Prostate gland (tissue), 2 donors: ENCODE results near the gene KREMEN1. TPM values are rescaled to one million over a fixed set of nuclear protein-coding genes. Genes with fewer than 3 reads are reported as not detected.

Experiments used
- DNase-seq: peaks from one replicate; pipeline ENCODE4 v3.0.0-alpha.2; 2019; ENCODE audit warnings: low spot score
- H3K27ac ChIP-seq, 2 donors: fragments of 200-600 bp; sonication (generic); 2 replicates each; pipeline ENCODE4 v1.5.1; 2017 to 2019
- H3K27me3 ChIP-seq: fragments of 200-600 bp; sonication (generic); replicated peaks from 2 replicates; pipeline ENCODE4 v1.5.1; 2019; ENCODE audit not compliant: insufficient read depth
- H3K36me3 ChIP-seq, 2 donors: fragments of 200-600 bp; sonication (generic); 1 replicate in 1 of 2; 2 replicates in 1 of 2; pipeline versions ENCODE4 v1.5.1 to v1.8.1; 2017 to 2019
- H3K4me1 ChIP-seq: fragments of 200-600 bp; sonication (generic); replicated peaks from 2 replicates; pipeline ENCODE4 v1.5.1; 2019
- H3K4me3 ChIP-seq, 2 donors: fragments of 200-600 bp; sonication (generic); 2 replicates each; pipeline ENCODE4 v1.5.1; 2017 to 2019
- H3K9me3 ChIP-seq: fragments of 200-600 bp; sonication (generic); 2 replicates; pipeline ENCODE4 v1.5.1; 2017
- POLR2A ChIP-seq: fragments of 450-650 bp; IDR thresholded peaks from one replicate; pipeline ENCODE4 v1.6.1; 2016; ENCODE audit warnings: antibody characterized with exemption, mild to moderate bottlenecking
- POLR2AphosphoS5 ChIP-seq: sonication (generic); formaldehyde crosslinking; IDR thresholded peaks from one replicate; pipeline ENCODE4 v1.6.1; 2017; ENCODE audit warnings: antibody characterized with exemption
- WGBS: methylation state at CpG from one replicate; pipeline ENCODE4 v1.1.5; 2018; 5-methylcytosine and 5-hydroxymethylcytosine counted together
- intact Hi-C: fragments of 100-400 bp; cut with DNase I; formaldehyde crosslinking; loops from one replicate; pipeline ENCODE4 v1.14.2; 2022
- total RNA-seq, 2 donors: library from RNA; depleted of rRNA; stranded (reverse); fragments of >200 nt; gene quantifications; one replicate each; pipeline ENCODE4 v1.1.0, GENCODE V29; 2016
- TF ChIP-seq, protein P1 (sequence below), 4 experiments: fragments of 200-600 bp in 2 of 4; fragments of 450-650 bp in 2 of 4; sonication (generic) in 2 of 4; IDR thresholded peaks; 1 replicate in 3 of 4; 2 replicates in 1 of 4; pipeline ENCODE4 v1.5.1; 2016 to 2019; ENCODE audit warnings: antibody characterized with exemption in 4 of 4, mild to moderate bottlenecking in 2 of 4, moderate library complexity in 2 of 4

KREMEN1 gene
- total RNA-seq, 2 donors from 2014 or later: 19.3 to 49.0 TPM

DNA sequence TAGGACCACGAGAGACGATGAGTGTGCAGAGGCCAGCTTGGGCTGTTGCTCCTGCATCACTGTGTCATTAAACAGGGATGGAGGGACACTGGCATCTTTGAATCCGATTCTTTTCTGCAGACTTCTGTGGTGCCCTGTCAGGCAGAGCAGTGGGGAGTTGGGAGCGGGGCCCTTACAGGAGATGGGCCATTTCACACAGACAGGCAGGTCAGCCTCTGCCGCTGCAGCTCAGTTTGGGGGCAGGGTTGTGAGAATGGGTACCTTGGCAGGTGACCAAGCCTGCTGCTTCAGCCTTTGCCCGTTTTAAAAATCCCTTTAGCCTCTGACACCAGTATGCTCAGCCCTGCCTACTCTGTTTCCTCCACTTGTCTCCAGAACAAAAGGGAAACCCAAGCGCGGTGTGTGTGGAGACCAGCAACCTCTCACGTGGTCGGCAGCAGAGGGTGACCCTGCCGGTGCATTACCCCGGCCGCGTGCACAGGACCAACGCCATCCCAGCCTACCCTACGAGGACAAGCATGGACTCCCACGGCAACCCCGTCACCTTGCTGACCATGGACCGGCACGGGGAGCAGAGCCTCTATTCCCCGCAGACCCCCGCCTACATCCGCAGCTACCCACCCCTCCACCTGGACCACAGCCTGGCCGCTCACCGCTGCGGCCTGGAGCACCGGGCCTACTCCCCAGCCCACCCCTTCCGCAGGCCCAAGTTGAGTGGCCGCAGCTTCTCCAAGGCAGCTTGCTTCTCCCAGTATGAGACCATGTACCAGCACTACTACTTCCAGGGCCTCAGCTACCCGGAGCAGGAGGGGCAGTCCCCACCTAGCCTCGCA, 23.8 kb upstream of the KREMEN1 start:
- peaks cover 7 to 19% of the 10 kb centered on the region in 2 donors for H3K36me3 ChIP-seq
- H3K27me3 ChIP-seq: no peaks in the 10 kb centered on the region
- intact Hi-C loops: no loop called here
- H3K9me3 ChIP-seq: no peaks in the 10 kb centered on the region
- no peaks in the 10 kb centered on the region for H3K4me1 ChIP-seq
- H3K27ac ChIP-seq: no peak overlapping the region
- TF ChIP-seq POLR2A (no peak), POLR2AphosphoS5 (no peak)
- TF ChIP-seq, protein P1, sequence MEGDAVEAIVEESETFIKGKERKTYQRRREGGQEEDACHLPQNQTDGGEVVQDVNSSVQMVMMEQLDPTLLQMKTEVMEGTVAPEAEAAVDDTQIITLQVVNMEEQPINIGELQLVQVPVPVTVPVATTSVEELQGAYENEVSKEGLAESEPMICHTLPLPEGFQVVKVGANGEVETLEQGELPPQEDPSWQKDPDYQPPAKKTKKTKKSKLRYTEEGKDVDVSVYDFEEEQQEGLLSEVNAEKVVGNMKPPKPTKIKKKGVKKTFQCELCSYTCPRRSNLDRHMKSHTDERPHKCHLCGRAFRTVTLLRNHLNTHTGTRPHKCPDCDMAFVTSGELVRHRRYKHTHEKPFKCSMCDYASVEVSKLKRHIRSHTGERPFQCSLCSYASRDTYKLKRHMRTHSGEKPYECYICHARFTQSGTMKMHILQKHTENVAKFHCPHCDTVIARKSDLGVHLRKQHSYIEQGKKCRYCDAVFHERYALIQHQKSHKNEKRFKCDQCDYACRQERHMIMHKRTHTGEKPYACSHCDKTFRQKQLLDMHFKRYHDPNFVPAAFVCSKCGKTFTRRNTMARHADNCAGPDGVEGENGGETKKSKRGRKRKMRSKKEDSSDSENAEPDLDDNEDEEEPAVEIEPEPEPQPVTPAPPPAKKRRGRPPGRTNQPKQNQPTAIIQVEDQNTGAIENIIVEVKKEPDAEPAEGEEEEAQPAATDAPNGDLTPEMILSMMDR (IDR thresholded peaks at IDR 0.05): no peak
- WGBS: 92% methylated on average over 31 of the region's 31 CpGs
- no peak for DNase-seq
- H3K4me3 ChIP-seq: no peak overlapping the region

DNA sequence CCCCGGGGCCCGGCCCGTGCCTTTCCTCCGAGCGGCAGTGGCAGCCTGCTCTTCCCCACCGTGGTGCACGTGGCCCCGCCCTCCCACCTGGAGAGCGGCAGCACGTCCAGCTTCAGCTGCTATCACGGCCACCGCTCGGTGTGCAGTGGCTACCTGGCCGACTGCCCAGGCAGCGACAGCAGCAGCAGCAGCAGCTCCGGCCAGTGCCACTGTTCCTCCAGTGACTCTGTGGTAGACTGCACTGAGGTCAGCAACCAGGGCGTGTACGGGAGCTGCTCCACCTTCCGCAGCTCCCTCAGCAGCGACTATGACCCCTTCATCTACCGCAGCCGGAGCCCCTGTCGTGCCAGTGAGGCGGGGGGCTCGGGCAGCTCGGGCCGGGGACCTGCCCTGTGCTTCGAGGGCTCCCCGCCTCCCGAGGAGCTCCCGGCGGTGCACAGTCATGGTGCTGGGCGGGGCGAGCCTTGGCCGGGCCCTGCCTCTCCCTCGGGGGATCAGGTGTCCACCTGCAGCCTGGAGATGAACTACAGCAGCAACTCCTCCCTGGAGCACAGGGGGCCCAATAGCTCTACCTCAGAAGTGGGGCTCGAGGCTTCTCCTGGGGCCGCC, 23.1 kb upstream of the KREMEN1 start:
- H3K4me3 ChIP-seq: no peak overlapping the region
- H3K9me3 ChIP-seq: no peaks in the 10 kb centered on the region
- intact Hi-C loops: no loop called here

DNA sequence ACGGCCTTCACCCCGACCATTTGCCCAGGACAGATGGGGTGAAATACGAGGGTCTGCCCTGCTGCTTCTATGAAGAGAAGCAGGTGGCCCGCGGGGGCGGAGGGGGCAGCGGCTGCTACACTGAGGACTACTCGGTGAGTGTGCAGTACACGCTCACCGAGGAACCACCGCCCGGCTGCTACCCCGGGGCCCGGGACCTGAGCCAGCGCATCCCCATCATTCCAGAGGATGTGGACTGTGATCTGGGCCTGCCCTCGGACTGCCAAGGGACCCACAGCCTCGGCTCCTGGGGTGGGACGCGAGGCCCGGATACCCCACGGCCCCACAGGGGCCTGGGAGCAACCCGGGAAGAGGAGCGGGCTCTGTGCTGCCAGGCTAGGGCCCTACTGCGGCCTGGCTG, 22.4 kb upstream of the KREMEN1 start:
- H3K27ac ChIP-seq: no peak overlapping the region
- H3K9me3 ChIP-seq: no peaks in the 10 kb centered on the region
- peaks cover 7 to 19% of the 10 kb centered on the region in 2 donors for H3K36me3 ChIP-seq
- no peaks in the 10 kb centered on the region for H3K27me3 ChIP-seq
- TF ChIP-seq POLR2AphosphoS5 (no peak), POLR2A (no peak)
- TF ChIP-seq, protein P1 (IDR thresholded peaks at IDR 0.05): no peak
- WGBS: 92% methylated on average over 19 of the region's 24 CpGs
- intact Hi-C loops: no loop called here
- no peaks in the 10 kb centered on the region for H3K4me1 ChIP-seq
- no peak overlapping the region for H3K4me3 ChIP-seq
- no peak for DNase-seq

More for the DNA sequence above, 23.1 kb upstream of the KREMEN1 start:
- TF ChIP-seq, protein P1 (IDR thresholded peaks at IDR 0.05): no peak
- TF ChIP-seq POLR2AphosphoS5: no peak
- no peak for TF ChIP-seq POLR2A
- no peaks in the 10 kb centered on the region for H3K27me3 ChIP-seq
- H3K36me3 ChIP-seq: peaks cover 7 to 19% of the 10 kb centered on the region in 2 donors
- no peak for DNase-seq
- H3K27ac ChIP-seq: no peak overlapping the region
- WGBS: 80% methylated on average over 29 of the region's 38 CpGs
- H3K4me1 ChIP-seq: no peaks in the 10 kb centered on the region

DNA sequence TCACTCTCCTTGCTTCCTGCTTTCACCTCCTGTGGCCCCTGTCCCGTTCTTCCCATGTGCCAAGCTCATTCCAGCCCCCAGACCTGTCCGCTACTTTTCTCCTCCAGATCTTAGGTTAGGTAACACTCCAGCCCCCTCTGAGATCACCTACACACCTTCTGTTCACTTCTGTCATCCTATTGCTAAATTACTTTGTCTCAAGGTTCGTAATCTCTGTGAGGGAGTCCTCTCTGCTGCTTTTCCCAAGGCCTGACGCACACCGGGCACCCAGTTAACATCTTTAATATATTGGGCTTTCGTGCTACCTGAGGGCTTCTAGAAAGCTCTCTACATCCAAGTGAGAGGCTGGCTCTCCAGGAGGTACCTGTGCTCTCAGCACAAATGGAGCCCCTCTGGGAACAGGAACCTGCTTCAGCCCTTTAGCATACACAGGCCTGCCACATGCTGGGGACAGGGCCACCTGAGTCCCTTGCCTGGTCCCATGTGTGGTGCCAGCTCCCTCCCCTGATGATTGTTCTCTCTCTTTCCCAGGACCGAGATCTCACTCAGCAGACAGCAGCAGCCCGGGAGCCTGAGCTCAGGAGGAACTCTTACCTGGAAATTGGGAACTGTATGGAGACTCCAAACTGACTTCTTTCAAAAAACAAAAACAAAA, 19.7 kb upstream of the KREMEN1 start:
- Histone ChIP-seq H3K36me3 (peaks cover 0 to 19% of the 10 kb centered on the region in 2 donors), H3K4me3 (no peak overlapping the region), H3K27ac (no peak overlapping the region), H3K4me1 (no peaks in the 10 kb centered on the region), H3K9me3 (no peaks in the 10 kb centered on the region), H3K27me3 (no peaks in the 10 kb centered on the region)
- no peak for DNase-seq
- intact Hi-C loops: no loop called here
- TF ChIP-seq, protein P1 (IDR thresholded peaks at IDR 0.05): no peak
- TF ChIP-seq POLR2A: no peak
- TF ChIP-seq POLR2AphosphoS5: no peak
- WGBS: 93% methylated on average over 8 of the region's 8 CpGs
